ENCODE results near the gene LATS1.

- TF ChIP-seq POLR2A (IDR thresholded peaks at IDR 0.05; ENCODE audit: low read length) (no peak), GATA1 (IDR thresholded peaks at IDR 0.05; ENCODE audit: low read depth, low read length) (no peak)
Observed at GRCh38 chr6:149723771-149724417, 6.0 kb upstream of the LATS1 start.
